GM10266 (cell line): ENCODE results near the gene ADGRD1.

Source experiments
- DNase-seq: peaks from one replicate; pipeline ENCODE4 v3.0.0; 2012; ENCODE audit errors: extremely low spot score
- CTCF ChIP-seq: IDR thresholded peaks from 2 replicates; pipeline ENCODE4 v1.5.1; 2012; ENCODE audit warnings: mild to moderate bottlenecking, low read depth; ENCODE audit not compliant: control insufficient read depth, insufficient read depth; ENCODE audit errors: missing control alignments

Gene ADGRD1

GRCh38 chr12:131138638-131139362 is 185.1 kb downstream of the ADGRD1 start:
- TF ChIP-seq CTCF, result no peak
- no peak for DNase-seq

DNA sequence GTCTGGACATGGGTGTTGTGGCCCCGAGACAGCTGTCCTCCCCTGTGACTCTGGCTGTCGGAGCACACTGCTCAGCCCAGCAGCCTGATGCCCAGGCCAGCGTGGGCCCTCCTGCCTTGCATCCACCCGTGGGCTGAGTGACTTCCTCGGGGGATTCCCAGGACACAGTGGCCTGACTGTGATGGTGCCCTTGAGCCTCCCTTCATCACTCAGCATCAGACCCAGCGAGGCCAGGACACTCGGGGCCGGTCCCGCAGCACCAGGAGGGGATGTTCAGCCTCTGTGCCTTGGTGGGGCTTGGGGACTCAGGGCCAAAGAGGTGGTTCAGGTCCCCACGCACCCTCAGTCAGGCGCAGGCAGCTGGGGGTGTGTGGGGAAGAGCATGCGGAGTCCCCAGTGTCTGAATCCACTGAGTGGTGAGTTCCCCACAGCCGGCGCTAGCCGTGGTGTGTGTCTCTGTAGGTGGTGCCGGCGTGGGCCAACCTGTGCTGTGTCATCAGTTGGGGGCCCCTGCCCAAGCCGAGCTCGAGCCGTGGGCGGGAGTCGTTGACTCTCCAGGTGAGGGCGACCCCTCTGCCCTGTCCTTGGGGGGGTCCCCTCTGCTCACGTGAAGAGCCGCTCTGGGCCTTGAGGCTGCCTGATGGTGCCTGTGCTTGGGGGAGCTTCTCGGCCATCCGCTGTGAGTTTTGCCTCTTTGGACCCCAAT is 185.8 kb downstream of the ADGRD1 start:
- TF ChIP-seq CTCF, result no peak
- DNase-seq, result no peak

DNA sequence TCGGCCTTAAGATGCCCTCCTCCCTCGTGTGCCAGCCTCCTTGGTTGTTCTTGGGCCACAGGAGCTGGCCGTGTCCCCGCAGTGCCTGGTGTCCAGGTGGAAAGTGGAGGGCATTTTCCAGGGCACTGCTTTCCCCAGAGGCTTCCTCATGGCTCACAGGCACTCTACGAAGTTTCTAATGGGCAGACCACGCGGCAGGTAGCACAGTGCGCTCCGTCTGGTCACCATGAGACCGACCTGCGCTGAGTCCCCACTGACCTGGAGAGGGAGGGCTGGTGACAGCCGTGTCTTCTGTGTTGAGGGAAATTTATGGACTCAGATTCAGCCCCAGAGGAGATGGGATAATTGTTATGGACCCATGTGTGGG is 186.3 kb downstream of the ADGRD1 start:
- no peak for TF ChIP-seq CTCF
- no peak for DNase-seq

DNA sequence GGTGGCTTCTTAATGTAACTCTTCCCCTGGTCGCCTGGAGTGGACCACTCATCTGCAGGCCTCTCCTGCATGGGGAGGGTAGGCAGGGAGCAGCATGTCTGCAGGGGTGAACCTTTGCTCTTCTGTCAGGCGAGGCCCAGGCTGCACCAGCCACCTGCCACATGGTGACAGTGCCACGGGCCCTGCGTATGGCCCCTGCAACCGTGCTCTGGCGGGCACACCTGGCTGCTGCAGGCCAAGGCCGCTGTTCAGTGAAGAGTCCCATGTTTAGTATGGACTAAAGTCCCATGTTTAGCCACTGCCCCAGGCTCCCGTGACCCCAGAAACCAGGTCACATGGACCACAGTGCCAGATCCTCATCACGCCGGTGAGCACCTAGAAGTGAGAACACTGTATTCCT is 187.0 kb downstream of the ADGRD1 start:
- DNase-seq, result no peak
- TF ChIP-seq CTCF, result no peak

- no peak for TF ChIP-seq CTCF
- DNase-seq, result no peak
Observed at GRCh38 chr12:131141514-131141913, 187.8 kb downstream of the ADGRD1 start.

GRCh38 chr12:131142891-131143657 is 189.4 kb downstream of the ADGRD1 start:
- no peak for DNase-seq
- TF ChIP-seq CTCF, result no peak
